Ishikawa (cell line): ENCODE results near the gene MRM1.

ENCODE experiments used
- CEBPB ChIP-seq: IDR thresholded peaks from 2 replicates; pipeline ENCODE4 v1.6.1; 2012
- CREB1 ChIP-seq: IDR thresholded peaks from 2 replicates; pipeline ENCODE4 v1.6.1; 2012; ENCODE audit warnings: low read depth
- EGR1 ChIP-seq: IDR thresholded peaks from 2 replicates; pipeline ENCODE4 v1.6.1; 2012
- EP300 ChIP-seq: IDR thresholded peaks from 2 replicates; pipeline ENCODE4 v1.6.1; 2012; ENCODE audit warnings: borderline replicate concordance
- FOXM1 ChIP-seq: IDR thresholded peaks from 2 replicates; pipeline ENCODE4 v1.6.1; 2012; ENCODE audit warnings: low read depth, borderline replicate concordance
- NFIC ChIP-seq: IDR thresholded peaks from 2 replicates; pipeline ENCODE4 v1.6.1; 2012
- RAD21 ChIP-seq: IDR thresholded peaks from 2 replicates; pipeline ENCODE4 v1.6.1; 2012; ENCODE audit warnings: low read depth
- TAF1 ChIP-seq: IDR thresholded peaks from 2 replicates; pipeline ENCODE4 v1.6.1; 2012; ENCODE audit warnings: low read depth, mild to moderate bottlenecking
- TCF12 ChIP-seq: IDR thresholded peaks from 2 replicates; pipeline ENCODE4 v1.6.1; 2012; ENCODE audit warnings: low read depth
- TEAD4 ChIP-seq: IDR thresholded peaks from 2 replicates; pipeline ENCODE4 v1.6.1; 2012
- YY1 ChIP-seq: IDR thresholded peaks from 2 replicates; pipeline ENCODE4 v1.6.1; 2012; ENCODE audit warnings: low read depth
- ZBTB7A ChIP-seq: IDR thresholded peaks from 2 replicates; pipeline ENCODE4 v1.6.1; 2012; ENCODE audit warnings: low read depth
- TF ChIP-seq, protein P1 (sequence below): IDR thresholded peaks from 2 replicates; pipeline ENCODE4 v1.6.1; 2012; ENCODE audit warnings: low read depth, mild to moderate bottlenecking
- TF ChIP-seq, protein P2 (sequence below): IDR thresholded peaks from 2 replicates; pipeline ENCODE4 v1.6.1; 2012
- TF ChIP-seq, protein P3 (sequence below): IDR thresholded peaks from 2 replicates; pipeline ENCODE4 v1.6.1; 2012

The MRM1 gene

DNA sequence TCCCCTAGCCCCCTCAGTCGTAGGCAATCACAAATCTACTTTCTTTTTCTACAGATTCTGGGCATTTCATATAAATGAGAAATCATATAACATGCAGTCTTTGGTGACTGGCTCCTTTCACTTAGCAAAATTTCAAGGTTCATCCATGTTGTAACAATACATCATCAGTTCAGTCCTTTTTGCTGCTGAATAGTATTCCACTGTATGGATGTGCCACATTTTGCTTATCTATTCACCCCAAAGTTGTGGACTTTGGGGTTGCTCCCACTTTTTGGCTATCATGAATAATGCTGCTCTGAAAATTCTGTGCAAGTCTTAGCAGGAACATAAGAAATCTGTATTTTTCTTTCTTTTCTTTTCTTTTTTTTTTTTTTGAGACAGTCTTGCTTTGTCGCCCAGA lies 39.0 kb downstream of the MRM1 start:
- TF ChIP-seq TEAD4 (no peak), EGR1 (no peak), TAF1 (no peak), EP300 (no peak), CEBPB (no peak), YY1 (no peak), RAD21 (no peak), CREB1 (no peak), FOXM1 (no peak), TCF12 (no peak), ZBTB7A (no peak), NFIC (no peak)
- TF ChIP-seq, protein P1, sequence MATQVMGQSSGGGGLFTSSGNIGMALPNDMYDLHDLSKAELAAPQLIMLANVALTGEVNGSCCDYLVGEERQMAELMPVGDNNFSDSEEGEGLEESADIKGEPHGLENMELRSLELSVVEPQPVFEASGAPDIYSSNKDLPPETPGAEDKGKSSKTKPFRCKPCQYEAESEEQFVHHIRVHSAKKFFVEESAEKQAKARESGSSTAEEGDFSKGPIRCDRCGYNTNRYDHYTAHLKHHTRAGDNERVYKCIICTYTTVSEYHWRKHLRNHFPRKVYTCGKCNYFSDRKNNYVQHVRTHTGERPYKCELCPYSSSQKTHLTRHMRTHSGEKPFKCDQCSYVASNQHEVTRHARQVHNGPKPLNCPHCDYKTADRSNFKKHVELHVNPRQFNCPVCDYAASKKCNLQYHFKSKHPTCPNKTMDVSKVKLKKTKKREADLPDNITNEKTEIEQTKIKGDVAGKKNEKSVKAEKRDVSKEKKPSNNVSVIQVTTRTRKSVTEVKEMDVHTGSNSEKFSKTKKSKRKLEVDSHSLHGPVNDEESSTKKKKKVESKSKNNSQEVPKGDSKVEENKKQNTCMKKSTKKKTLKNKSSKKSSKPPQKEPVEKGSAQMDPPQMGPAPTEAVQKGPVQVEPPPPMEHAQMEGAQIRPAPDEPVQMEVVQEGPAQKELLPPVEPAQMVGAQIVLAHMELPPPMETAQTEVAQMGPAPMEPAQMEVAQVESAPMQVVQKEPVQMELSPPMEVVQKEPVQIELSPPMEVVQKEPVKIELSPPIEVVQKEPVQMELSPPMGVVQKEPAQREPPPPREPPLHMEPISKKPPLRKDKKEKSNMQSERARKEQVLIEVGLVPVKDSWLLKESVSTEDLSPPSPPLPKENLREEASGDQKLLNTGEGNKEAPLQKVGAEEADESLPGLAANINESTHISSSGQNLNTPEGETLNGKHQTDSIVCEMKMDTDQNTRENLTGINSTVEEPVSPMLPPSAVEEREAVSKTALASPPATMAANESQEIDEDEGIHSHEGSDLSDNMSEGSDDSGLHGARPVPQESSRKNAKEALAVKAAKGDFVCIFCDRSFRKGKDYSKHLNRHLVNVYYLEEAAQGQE: no peak
- TF ChIP-seq, protein P2, sequence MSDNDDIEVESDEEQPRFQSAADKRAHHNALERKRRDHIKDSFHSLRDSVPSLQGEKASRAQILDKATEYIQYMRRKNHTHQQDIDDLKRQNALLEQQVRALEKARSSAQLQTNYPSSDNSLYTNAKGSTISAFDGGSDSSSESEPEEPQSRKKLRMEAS: no peak
- TF ChIP-seq, protein P3, sequence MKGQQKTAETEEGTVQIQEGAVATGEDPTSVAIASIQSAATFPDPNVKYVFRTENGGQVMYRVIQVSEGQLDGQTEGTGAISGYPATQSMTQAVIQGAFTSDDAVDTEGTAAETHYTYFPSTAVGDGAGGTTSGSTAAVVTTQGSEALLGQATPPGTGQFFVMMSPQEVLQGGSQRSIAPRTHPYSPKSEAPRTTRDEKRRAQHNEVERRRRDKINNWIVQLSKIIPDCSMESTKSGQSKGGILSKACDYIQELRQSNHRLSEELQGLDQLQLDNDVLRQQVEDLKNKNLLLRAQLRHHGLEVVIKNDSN: no peak

DNA sequence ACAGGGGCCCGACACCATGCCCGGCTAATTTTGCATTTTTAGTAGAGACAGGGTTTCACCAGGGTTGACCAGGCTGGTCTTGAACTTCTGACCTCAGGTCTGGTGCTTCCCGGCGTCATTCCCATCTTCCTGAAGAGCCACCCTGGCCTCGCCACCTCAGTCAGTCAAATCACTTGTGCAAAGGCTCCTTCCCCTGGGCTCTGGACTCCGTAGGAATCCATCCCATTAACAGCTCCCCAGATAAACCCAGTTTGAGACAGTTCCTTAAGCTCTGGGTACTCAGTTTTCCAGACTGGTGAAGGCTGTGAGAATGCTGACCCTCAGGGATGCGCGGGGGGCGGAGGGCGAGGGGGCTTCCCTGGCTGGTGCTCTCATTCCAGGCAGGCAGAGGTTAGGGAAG lies 39.5 kb downstream of the MRM1 start:
- TF ChIP-seq RAD21 (no peak), TEAD4 (no peak), EP300 (no peak), FOXM1 (no peak), TCF12 (no peak), EGR1 (no peak), ZBTB7A (no peak), NFIC (no peak), CEBPB (no peak), TAF1 (no peak), CREB1 (no peak)
- TF ChIP-seq, protein P3: no peak

DNA sequence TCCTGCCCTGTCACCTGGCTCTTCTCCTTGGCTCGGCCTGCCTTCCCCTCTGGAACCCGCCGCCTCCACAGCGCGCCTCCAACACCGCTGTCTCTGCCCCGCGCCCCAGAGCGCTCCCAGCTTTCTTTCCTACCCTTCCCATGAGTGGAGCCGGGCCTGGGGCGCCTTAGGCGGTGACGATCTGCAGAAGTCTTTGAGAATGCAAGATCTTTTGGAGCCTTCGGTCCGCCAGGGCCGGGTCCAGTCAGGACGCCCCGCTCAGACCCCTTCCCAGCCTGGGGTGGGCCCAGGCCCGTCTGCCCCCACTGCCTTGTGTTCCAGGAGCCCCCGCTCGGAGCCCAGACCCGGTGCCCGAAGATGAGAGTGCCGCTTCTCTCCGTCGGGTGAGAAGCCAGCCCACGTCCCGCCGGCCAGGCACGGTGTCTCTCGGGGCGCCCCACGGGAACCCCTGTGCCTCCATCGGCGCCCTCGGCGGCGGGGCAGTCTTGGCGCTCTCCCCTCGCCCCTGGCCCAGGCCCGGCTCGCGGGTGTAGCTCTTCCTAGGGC lies 40.0 kb downstream of the MRM1 start:
- TF ChIP-seq NFIC (no peak), TAF1 (no peak), CREB1 (no peak), CEBPB (no peak), FOXM1 (no peak), EP300 (no peak), RAD21 (no peak), TCF12 (no peak), EGR1 (no peak)
- TF ChIP-seq, protein P2: no peak
- TF ChIP-seq, protein P1: no peak

DNA sequence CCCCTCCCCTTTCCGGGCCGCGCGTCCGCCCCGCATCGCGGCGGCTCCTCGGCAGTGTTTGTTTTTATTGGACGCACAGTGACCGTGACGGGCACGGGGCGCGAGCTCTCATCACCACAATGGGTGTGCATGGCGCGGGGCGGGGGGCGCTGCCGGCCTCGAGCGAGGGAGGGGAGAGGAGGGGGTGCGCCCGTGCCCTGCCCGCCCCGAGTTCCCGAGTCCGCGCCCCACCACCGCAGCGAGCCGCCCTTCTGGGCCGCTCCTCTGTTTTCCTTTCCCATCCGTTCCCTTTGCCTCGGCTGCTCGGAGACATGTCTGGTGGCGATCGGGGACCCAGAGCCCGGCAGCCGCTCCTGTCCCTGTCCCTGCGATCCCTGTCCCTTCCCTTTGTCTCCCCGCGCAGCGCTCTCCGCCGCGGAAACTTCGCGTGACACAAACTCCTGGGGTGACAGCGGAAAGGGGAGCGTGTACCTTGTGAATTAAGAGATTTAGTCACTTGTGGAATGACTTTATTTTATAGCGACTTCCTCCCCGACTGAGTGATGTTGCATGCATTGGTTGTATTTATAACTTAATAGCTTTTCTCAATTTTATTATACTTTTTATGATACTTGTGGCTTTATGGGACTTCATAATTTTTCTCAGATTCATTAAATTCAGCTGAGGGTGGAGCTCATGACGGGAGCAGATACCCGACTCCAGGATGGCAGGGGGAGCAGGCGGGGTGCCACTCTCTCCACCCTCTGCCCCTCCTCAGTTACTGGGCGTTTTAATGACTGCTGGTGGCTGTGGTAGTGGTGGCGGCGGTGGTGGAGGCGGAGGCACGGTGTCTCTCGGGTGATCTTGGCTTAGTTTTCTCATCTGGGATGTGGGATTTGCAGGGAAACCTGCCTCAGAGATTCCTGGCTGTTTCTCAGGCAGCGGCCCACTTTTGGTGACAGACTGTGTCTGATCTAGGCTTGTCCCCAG lies 40.8 kb downstream of the MRM1 start:
- TF ChIP-seq, protein P3: no peak
- TF ChIP-seq CREB1 (no peak), EGR1 (0 out of 2 replicates have a peak, but pooled peaks have one; percentile 20), NFIC (no peak), ZBTB7A (no peak), TAF1 (no peak), YY1 (no peak)
- TF ChIP-seq, protein P1: no peak
